OCI-LY1 (cell line): ENCODE results near the gene TUBGCP6.

Source experiments
- H2AFZ ChIP-seq: fragments of 200-600 bp; sonication (generic), shearing (Covaris generic); 2 replicates; pipeline ENCODE4 v1.6.0; 2014; ENCODE audit warnings: antibody characterized with exemption, mild to moderate bottlenecking, low read length
- H3F3A ChIP-seq: fragments of 200-600 bp; sonication (generic), shearing (Covaris generic); 2 replicates; pipeline ENCODE4 v1.6.0; 2014; ENCODE audit warnings: mild to moderate bottlenecking, antibody characterized with exemption, low read length, moderate library complexity; ENCODE audit not compliant: insufficient read depth
- H3K27ac ChIP-seq: fragments of 200-600 bp; sonication (generic); 2 replicates; pipeline ENCODE4 v1.5.1; 2014; ENCODE audit warnings: low read length, mixed run types, mild to moderate bottlenecking, low read depth; ENCODE audit not compliant: poor library complexity, severe bottlenecking
- H3K27me3 ChIP-seq: fragments of 200-600 bp; sonication (generic); 2 replicates; pipeline ENCODE4 v1.6.0; 2014; ENCODE audit warnings: antibody characterized with exemption, mild to moderate bottlenecking, low read length, moderate library complexity; ENCODE audit not compliant: insufficient read depth
- H3K36me3 ChIP-seq: fragments of 200-600 bp; sonication (generic); 2 replicates; pipeline ENCODE4 v1.6.1; 2014; ENCODE audit warnings: mild to moderate bottlenecking, antibody characterized with exemption, low read length, moderate library complexity, mixed read lengths; ENCODE audit not compliant: insufficient read depth
- H3K4me1 ChIP-seq: fragments of 200-600 bp; sonication (generic); 2 replicates; pipeline ENCODE4 v1.5.1; 2014; ENCODE audit warnings: mild to moderate bottlenecking, low read length, moderate library complexity; ENCODE audit not compliant: insufficient read depth, severe bottlenecking
- H3K4me2 ChIP-seq: fragments of 200-600 bp; sonication (generic), shearing (Covaris generic); 2 replicates; pipeline ENCODE4 v1.6.1; 2014; ENCODE audit warnings: low read length
- H3K4me3 ChIP-seq: fragments of 200-600 bp; sonication (generic); 2 replicates; pipeline ENCODE4 v1.5.1; 2014; ENCODE audit warnings: low read length, low read depth, mild to moderate bottlenecking, mixed read lengths; ENCODE audit not compliant: poor library complexity, severe bottlenecking
- H3K79me2 ChIP-seq: fragments of 200-600 bp; shearing (Covaris generic); 2 replicates; pipeline ENCODE4 v1.6.1; 2016; ENCODE audit warnings: mixed run types, low read length, mixed read lengths; ENCODE audit not compliant: insufficient read depth
- H3K9ac ChIP-seq: fragments of 200-600 bp; sonication (generic), shearing (Covaris generic); 2 replicates; pipeline ENCODE4 v1.6.1; 2014; ENCODE audit warnings: mild to moderate bottlenecking, low read length, mixed read lengths
- H3K9me2 ChIP-seq: fragments of 200-600 bp; sonication (generic), shearing (Covaris generic); 2 replicates; pipeline ENCODE4 v1.6.1; 2014; ENCODE audit warnings: low read depth, mild to moderate bottlenecking, low read length, mixed read lengths
- H3K9me3 ChIP-seq: fragments of 200-600 bp; shearing (Covaris generic); 2 replicates; pipeline ENCODE4 v1.6.1; 2014; ENCODE audit warnings: low read length, mixed read lengths
- H4K20me1 ChIP-seq: fragments of 200-600 bp; sonication (generic), shearing (Covaris generic); 2 replicates; pipeline ENCODE4 v1.6.0; 2016; ENCODE audit warnings: mild to moderate bottlenecking, low read length; ENCODE audit not compliant: insufficient read depth
- EZH2 ChIP-seq: fragments of 200-600 bp; sonication (generic), shearing (Covaris generic); IDR thresholded peaks from 2 replicates; pipeline ENCODE4 v1.8.0; 2017; ENCODE audit warnings: borderline replicate concordance, mixed run types, mild to moderate bottlenecking, antibody characterized with exemption, low read length, moderate library complexity, mixed read lengths
- TF ChIP-seq, protein P1 (sequence below): fragments of 200-600 bp; sonication (generic), shearing (Covaris generic); IDR thresholded peaks from 2 replicates; pipeline ENCODE4 v1.5.1; 2017; ENCODE audit warnings: mild to moderate bottlenecking, antibody characterized with exemption, low read length, moderate library complexity, mixed read lengths

The TUBGCP6 gene

GRCh38 chr22:50252082-50253045 is 7.5 kb upstream of the TUBGCP6 start:
- Histone ChIP-seq H3F3A (peaks cover 7% of the 10 kb centered on the region; the same call in 1 of the 2 replicates), H3K9me2 (no peaks in the 10 kb centered on the region), H2AFZ (no peak overlapping the region), H3K27me3 (no peaks in the 10 kb centered on the region), H3K9ac (no peak overlapping the region; the same call in 1 of the 2 replicates), H3K79me2 (no peaks in the 10 kb centered on the region), H3K4me2 (no peak overlapping the region), H3K36me3 (peaks cover 42% of the 10 kb centered on the region), H4K20me1 (no peaks in the 10 kb centered on the region), H3K27ac (peak overlapping the region; percentile 39), H3K4me3 (no peak overlapping the region), H3K9me3 (no peaks in the 10 kb centered on the region), H3K4me1 (peaks cover 37% of the 10 kb centered on the region)
- TF ChIP-seq, protein P1, sequence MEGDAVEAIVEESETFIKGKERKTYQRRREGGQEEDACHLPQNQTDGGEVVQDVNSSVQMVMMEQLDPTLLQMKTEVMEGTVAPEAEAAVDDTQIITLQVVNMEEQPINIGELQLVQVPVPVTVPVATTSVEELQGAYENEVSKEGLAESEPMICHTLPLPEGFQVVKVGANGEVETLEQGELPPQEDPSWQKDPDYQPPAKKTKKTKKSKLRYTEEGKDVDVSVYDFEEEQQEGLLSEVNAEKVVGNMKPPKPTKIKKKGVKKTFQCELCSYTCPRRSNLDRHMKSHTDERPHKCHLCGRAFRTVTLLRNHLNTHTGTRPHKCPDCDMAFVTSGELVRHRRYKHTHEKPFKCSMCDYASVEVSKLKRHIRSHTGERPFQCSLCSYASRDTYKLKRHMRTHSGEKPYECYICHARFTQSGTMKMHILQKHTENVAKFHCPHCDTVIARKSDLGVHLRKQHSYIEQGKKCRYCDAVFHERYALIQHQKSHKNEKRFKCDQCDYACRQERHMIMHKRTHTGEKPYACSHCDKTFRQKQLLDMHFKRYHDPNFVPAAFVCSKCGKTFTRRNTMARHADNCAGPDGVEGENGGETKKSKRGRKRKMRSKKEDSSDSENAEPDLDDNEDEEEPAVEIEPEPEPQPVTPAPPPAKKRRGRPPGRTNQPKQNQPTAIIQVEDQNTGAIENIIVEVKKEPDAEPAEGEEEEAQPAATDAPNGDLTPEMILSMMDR = peak; percentile 68
- TF ChIP-seq EZH2 = no peak

DNA sequence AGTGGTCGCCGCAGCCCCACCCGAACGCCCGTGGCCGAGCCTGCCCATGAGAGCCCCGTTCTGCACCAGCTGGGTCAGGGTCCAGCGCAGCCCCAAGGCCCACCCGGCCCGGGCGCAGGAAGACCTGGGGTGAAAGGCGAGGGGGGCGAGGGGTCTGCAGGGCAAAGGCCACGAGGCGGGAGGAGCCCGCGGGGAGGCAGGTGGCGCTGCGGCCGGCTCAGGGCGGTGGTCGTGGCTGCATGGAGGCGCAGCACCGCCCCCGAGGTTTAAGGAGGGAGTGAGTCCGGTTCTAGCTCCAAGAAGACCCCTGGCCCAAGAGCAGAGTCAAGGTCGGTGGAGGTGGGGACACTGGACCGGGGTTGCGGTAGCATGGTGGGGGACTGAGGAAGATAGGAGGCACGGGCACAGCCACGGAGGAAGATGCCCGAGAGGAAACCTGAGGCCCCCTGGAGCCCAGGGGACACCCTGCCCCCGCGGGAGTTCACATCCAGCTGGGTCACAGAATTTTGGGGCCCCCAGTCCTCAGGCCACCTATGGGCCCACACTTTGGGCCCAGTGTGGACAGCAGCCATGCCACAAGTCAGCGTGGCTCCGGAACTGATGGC is 6.8 kb upstream of the TUBGCP6 start:
- no peaks in the 10 kb centered on the region for H3K9me3 ChIP-seq
- TF ChIP-seq EZH2 = no peak
- TF ChIP-seq, protein P1 = no peak
- H3K9me2 ChIP-seq = no peaks in the 10 kb centered on the region
- H3K27me3 ChIP-seq = no peaks in the 10 kb centered on the region
- H3K4me2 ChIP-seq = peak overlapping the region; percentile 98
- no peaks in the 10 kb centered on the region for H3K79me2 ChIP-seq
- H3F3A ChIP-seq = peaks cover 7% of the 10 kb centered on the region; the same call in 1 of the 2 replicates
- peak overlapping the region; percentile 39 for H3K27ac ChIP-seq
- H3K36me3 ChIP-seq = peaks cover 39% of the 10 kb centered on the region
- H2AFZ ChIP-seq = no peak overlapping the region
- H3K9ac ChIP-seq = peak overlapping the region; percentile 35; the same call in 1 of the 2 replicates
- H4K20me1 ChIP-seq = no peaks in the 10 kb centered on the region
- H3K4me3 ChIP-seq = peak overlapping the region; percentile 98
- H3K4me1 ChIP-seq = peaks cover 38% of the 10 kb centered on the region

DNA sequence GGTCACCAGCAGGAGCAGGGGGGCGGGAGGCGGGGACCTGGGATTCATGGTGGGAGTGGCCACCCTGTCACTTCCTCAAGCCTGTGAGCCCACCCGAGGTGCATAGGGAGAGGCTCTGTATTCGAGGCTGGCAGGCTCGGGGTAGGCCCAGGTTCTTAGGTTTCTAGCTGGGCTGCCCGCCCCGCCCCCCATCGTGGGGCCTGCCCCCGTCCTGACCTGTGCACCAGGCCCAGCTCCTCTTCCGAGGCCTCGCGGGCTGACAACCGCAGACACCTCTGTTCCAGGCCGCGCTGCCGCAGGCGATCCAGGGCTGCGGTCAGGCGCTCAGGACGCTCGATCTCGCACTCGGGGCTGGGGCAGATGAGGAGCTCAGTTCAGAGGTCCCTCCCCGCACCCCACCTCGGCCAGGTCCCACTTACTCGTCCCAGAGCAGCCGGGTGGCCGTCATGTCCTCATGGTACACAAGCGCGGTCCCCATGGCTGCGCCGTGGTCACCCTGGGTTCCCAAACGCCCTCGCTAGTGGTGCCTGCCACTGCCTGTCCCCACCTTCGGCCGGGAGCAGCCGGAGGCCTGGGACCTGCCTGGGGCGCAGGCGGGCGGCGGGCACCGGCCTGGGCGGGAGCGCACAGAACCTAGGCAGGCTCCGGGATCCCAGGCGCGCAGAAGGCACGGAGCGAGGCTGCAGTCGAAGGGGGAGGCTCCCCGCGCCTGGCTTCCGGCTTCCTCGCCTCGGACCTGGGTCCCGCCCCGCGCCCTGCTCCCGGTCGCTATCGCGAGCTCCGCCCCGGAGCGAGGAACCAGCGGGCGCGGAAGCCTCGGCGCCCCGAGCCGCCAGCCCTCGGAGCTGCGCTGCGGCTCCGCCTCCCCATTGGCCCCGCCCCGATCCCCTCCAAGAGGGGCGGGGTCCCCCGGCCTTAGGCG is 6.0 kb upstream of the TUBGCP6 start, which contains the start of gene HDAC10:
Gene HDAC10 (minus strand): TSS at position 711 of the 922 bp plus-strand sequence. CDS start 233 bp downstream, at position 478.
- Histone ChIP-seq H2AFZ (no peak within 1 kb of the TSS), H3F3A (peaks cover 7% of the 10 kb centered on the region; the same call in 1 of the 2 replicates), H3K4me2 (peak within 1 kb of the TSS; percentile 98), H3K9me3 (no peaks in the 10 kb centered on the region), H3K79me2 (no peaks in the 10 kb centered on the region), H3K4me3 (peak within 1 kb of the TSS; percentile 98), H4K20me1 (no peaks in the 10 kb centered on the region), H3K27ac (peak within 1 kb of the TSS; percentile 63), H3K36me3 (peaks cover 41% of the 10 kb centered on the region), H3K9me2 (no peaks in the 10 kb centered on the region), H3K9ac (peak within 1 kb of the TSS; percentile 97), H3K4me1 (peaks cover 43% of the 10 kb centered on the region), H3K27me3 (no peaks in the 10 kb centered on the region)
- TF ChIP-seq EZH2 = no peak
- TF ChIP-seq, protein P1 = no peak
